Measurements from ENCODE around the gene SLC9A3.
"Not testable (repeated sequence)": the region's sequence is repeated elsewhere in the genome, so short reads cannot be mapped to it uniquely, and the experiment has no call there.

SLC9A3 gene

GRCh38 chr5:525916-526315, 1.7 kb upstream of the SLC9A3 start:
- no peak for DNase-seq (ENCODE audit: low spot score)

DNA sequence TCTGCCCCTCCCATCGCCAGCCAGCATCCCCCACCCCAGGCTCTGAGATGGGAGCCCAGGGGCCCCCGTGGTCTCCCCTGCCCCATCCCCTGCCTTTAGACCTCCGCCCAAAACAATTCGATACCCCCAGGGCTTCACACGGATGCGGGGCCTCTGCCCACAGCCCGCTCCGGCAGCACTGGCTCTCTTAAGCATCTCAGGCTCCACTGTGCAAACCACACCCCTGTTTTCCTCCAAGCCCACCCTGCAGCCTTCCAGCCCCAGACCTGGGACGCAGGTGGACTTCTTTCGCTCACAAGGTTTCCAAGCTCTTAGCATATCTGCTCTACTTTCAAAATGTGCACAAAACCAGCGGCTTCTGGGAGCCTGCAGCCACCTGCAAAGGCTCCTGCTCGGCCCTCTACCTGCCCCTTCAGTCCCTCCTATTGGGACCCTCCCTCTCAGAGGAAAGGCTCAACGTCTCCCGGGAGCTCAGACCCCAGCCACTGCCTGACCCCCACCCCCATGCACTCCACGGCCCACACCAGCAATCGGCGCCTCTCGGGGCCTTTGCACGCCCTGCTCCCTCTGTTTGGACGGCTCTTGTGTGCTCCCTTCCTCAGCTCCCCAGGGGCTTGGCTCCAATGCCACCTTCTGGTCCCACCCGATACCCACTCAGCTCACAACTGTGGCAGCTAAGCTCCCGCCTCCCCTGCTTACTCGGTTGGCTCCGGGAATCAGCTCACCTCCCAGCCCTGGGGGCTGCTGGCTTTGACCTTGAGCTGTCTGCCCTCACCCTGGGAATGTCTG, 918 bp upstream of the SLC9A3 start:
- no peak for DNase-seq (ENCODE audit: low spot score)

GRCh38 chr5:523441-524222, 617 bp downstream of the SLC9A3 start:
- no peak for DNase-seq (ENCODE audit: low spot score)

DNA sequence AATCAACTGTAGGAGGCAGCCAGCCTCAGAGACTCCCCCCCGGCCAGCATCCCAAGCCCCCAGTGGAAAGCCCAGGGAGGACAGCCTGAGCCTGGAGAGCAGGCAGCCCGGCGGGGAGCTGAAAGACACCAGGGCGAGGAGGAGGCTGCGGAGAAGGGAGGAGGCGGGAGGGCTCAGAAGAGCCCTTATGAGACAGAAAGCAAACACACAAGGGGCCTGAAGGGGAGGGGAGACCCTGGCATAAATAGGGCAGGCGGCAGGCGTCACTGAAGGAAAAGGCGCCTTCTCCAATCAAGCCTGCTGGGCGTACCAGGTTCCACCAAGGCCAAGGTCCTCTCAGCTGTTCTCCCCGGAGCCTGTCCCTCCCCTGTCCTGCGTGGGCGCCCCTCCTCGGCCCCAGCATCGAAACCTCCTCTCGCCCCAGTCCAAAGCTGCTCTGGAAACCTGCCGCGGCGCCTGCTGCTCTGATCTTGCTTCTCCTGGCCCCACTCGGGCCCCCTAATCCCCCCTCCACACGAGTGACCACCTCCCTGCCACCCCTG, 1.3 kb downstream of the SLC9A3 start:
- no peak for DNase-seq (ENCODE audit: low spot score)

DNA sequence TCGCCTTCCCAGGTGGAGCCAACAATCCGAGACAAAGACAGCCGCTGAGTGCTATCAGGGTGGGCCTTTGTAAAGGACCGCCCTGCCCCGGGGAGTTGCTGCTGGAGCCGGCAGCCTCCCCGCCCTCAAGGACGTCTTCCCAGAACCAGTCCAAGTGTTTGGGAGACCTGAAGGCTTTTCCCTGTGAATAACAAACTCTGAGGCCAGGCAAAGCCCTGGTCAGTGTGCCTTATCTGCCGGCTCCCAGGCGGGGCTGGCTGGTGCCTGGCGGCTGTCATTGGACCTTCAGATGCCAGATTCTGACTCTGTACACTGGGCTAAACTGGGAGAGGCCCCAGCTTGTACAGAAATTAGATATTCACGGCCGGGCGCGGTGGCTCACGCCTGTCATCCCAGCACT, 2.1 kb downstream of the SLC9A3 start:
- DNase-seq (ENCODE audit: low spot score), result no peak

DNA sequence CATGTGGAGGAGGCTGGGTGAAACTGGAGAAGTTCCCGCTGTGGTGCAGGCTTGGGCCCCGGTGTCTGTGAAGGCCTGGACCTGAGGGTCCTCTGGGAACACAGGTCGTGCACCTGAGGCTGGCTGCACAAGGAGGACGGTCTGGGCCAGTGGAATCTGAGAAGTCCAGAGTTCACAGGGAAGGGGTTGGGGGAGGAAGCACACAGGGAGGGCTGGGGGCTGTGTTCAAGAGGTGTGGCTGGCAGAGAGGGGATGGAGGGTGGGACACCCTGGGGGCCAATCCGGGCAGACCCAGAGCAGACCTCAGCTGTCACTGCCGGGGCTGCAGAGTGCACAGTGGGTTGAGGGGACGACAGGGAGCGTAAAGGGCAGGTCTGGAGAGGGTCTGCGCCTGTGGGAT, 2.6 kb downstream of the SLC9A3 start:
- DNase-seq (ENCODE audit: low spot score), result no peak

- no peak for DNase-seq (ENCODE audit: low spot score)
Observed at GRCh38 chr5:520850-521226, 3.4 kb downstream of the SLC9A3 start.

GRCh38 chr5:520196-520849, 3.9 kb downstream of the SLC9A3 start:
- DNase-seq (ENCODE audit: low spot score), result no peak

DNA sequence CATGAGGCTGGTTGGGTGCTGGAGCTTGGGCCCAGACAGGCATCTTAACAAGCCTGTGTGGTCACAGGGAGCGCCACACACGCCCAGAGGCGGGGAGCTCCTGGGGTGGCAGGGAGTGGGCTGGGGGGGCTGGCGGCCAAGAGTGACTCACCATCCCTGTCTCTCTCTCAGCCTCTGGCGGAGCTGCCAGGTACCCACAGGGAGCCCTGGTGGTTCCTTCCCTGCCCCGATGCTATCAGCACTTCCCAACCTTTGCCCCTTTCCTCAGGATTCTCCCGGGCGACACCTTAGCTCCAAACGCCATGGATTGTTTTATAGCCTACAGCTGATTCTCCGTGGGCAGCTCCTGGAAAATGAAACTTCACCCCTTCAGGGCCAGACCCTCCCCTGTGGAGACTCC, 5.5 kb downstream of the SLC9A3 start:
- DNase-seq (ENCODE audit: low spot score), result no peak

- no peak for DNase-seq (ENCODE audit: low spot score)
Observed at GRCh38 chr5:517535-518100, 6.6 kb downstream of the SLC9A3 start.

GRCh38 chr5:516980-517379, 7.3 kb downstream of the SLC9A3 start:
- no peak for DNase-seq (ENCODE audit: low spot score)

DNA sequence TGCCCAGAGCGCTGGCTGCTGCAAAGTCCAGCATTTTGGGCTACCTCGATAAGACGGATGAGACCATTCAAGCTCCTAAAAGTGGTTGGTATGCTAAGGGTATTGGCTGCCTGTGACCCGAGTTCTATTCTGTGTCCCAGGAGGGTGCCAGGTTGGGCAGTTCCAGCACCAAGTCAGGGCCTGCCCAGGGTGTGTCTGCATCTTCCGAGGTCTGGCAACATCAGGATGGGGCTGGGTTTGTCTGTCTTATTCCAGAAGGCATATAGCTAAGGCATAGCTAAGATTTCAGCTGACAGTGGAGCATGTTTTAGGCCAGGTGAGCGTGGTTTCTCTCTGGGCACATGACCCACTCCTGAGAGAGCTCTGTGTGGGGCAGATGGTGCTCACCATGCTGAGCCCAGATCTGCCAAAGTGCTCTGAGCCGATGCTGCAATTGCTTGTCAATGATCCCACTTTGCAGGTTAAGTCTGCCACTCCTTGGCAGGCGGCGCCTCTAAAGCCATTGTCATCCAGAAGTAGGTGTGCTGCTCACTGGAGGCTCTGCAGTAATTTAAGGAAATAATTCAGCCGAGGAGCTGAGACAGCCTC, 7.8 kb downstream of the SLC9A3 start:
- DNase-seq (ENCODE audit: low spot score), result no peak

- no peak for DNase-seq (ENCODE audit: low spot score)
Observed at GRCh38 chr5:515273-515836, 8.9 kb downstream of the SLC9A3 start.

DNA sequence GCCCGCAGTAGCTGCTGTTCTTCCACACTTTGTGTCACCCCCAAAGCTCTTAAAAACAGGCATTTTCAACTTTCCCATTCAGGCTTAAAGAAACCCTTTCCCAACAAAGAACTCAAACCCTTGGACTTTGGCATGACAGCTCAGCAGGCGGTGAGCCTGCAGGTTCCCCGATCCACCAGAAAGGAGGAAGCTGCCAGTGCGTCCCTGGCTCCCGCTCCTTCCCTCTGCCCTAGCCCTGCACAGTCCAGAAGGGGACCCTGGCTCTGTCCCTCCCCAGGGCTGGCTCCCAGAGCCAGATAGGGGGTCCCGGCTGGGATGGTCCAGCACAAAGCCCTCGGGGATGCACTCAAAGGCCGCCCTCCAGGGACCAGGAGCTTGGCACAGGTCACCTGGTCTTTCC, 9.6 kb downstream of the SLC9A3 start:
- no peak for DNase-seq (ENCODE audit: low spot score)

DNA sequence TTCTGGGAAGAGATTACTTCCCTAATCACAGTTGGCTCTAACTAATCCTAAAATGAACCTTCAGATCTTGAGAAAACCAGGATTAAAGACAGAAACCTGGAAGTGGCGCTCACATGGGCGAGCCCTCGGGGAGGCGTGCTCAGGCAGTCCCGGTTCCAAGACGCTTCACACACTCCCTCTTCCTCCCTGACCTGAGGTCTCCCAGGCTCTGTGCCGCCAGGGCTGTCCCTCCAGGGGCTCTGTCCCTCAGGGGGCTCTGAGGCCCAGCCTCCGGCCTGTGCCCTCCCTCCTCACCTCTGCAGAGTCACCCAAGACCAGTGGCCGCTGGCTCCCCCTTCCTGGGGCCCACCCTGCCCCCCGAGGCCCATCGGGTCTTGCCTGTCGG, 10.2 kb downstream of the SLC9A3 start:
- no peak for DNase-seq (ENCODE audit: low spot score)

- DNase-seq (ENCODE audit: low spot score), result no peak
Observed at GRCh38 chr5:513216-514100, 10.8 kb downstream of the SLC9A3 start.

DNA sequence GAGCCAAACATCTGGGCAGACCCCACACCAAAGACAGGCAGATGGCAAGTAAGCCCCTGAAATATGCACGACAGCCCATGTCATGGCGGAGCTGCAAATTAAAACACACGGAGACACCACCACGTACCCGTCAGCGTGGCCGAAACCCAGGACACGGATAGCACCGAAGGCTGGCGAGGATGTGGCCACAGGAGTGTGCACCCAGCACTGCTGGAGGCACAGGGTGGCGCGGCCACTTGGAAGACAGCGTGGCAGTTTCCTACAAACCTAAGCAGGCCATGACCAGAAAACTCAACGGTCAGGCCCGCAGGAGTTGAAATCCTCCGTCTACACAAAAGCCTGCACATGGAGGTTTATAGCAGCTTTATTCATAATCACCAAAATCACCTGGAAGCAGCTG, 12.8 kb downstream of the SLC9A3 start:
- no peak for DNase-seq (ENCODE audit: low spot score)

DNA sequence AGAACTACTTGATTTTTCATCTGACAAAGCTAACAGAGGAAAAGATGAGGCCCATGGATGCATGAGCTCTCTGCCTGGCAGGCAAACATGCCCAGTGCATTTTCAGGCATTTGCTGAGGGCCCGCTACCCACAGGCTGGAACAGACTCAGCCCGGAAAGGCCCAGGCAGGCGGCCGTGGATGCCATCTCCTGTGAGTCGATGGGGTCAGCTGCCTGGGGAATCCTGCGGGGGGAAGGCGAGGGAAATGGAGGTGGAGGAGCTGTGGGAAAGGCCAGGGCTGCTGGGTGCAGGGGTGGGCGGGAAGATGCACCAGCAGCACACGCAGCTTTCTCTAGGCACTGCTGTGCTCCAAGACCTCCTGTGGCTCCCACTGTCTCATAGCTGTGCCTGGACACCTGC, 13.7 kb downstream of the SLC9A3 start:
- DNase-seq (ENCODE audit: low spot score), result no peak

DNA sequence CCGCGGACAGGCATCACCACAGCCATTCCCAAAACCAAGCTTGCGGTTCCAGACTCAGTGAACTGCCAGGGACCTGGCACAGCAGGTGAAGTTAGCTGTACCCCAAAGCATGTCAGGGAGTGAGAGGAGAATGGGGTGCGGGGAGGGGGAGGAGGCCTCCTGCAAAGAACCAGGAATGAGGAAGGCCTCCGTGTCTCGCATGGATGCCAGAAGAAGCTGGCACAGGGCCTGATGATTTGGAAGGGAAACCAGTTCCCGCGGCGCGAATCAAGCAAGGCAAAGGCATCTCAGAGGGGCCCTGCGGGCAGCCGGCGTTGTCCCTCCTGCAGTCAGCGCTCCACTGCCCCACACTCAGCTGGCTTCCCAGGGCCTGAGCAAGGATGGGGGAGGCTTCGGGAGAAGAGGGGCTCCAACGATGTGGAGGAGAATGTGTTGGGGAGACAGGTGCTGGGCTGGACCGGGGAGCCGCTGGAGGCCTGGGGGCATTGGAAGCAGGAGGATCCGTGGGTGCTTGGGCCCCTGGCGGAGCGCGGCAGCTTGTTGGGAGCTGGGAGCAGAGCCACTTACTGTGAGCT, 14.6 kb downstream of the SLC9A3 start:
- no peak for DNase-seq (ENCODE audit: low spot score)

DNA sequence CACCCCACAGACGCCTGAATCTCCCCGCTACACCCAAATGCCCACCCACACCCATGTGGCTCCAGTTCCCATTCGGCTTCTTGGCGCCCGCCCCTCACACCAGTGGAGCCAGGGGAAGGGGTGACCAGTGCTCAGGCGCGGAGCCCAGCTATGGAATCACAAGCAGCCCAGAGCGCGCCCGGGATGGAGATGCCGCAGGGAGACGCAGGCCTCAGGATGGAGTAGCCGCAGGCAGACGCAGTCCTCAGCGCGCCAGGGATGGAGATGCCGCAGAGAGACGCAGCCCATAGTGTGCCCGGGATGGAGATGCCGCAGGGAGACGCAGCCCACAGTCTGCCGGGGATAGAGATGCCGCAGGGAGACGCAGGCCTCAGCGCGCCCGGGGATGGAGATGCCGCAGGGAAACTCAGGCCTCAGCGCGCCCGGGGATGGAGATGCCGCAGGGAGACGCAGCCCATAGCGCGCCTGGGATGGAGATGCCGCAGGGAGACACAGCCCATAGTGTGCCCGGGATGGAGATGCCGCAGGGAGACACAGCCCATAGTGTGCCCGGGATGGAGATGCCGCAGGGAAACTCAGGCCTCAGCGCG, 16.2 kb downstream of the SLC9A3 start:
- not testable (repeated sequence) for DNase-seq (ENCODE audit: low spot score)
